Skin epidermis (tissue), 12 donors: Measurements from ENCODE around the gene SDSL.
A peak's percentile ranks its signal among the peaks of the same experiment; 100 is the strongest.

Source experiments
- H3K27ac ChIP-seq, 21 experiments: fragments of 200-600 bp; sonication (generic) in 11 of 21; one replicate each; pipeline ENCODE4 v1.5.0; 2020; ENCODE audit warnings: mild to moderate bottlenecking in 3 of 21, inconsistent platforms in 2 of 21, moderate library complexity in 2 of 21
- H3K4me3 ChIP-seq, 7 experiments: fragments of 200-600 bp; sonication (generic) in 2 of 7; one replicate each; pipeline ENCODE4 v1.5.0; 2020; ENCODE audit warnings: inconsistent platforms in 2 of 7, mild to moderate bottlenecking in 2 of 7, moderate library complexity in 1 of 7

Gene SDSL

DNA sequence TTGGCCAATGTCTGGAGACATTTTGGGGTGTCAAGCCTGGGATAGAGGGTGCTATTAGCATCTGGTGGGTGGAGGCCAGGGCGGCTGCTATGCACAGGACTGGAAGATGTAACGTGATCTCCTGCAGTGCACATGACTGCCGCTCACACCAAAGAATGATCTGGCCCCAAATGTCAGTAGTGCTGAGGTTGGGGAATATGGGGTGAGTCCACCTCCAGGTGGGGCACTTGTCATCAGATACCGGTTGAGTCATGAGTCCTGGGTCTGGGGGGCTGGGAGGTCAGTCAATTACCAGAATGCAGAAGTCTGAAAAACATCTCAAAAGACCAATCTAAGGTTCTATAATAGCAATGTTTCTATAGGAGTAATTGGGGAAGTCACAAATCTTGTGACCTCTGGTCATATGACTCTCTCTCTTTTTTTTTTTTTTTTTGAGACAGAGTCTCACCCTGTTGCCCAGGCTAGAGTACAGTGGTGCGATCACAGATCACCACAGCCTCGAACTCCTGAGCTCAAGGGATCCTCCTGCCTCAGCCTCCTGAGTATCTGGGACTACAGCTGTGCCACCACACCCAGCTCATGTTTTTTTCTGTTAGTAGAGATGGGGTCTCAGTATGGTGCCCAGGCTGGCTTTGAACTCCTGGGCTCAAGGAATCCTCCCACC, 6.0 kb upstream of the SDSL start:
- H3K4me3 ChIP-seq = no peak overlapping the region
- H3K27ac ChIP-seq = peak overlapping the region in 2 of 21 experiments; percentile 49 to 50

GRCh38 chr12:113418213-113418879, 3.8 kb upstream of the SDSL start:
- H3K27ac ChIP-seq = no peak overlapping the region

GRCh38 chr12:113420996-113421595, 1.1 kb upstream of the SDSL start:
- no peak overlapping the region for H3K4me3 ChIP-seq
- peak overlapping the region in 3 of 21 experiments; percentile 0 to 58 (median 50) for H3K27ac ChIP-seq

More at GRCh38 chr12:113418213-113418879, 3.8 kb upstream of the SDSL start:
- no peak overlapping the region for H3K4me3 ChIP-seq

DNA sequence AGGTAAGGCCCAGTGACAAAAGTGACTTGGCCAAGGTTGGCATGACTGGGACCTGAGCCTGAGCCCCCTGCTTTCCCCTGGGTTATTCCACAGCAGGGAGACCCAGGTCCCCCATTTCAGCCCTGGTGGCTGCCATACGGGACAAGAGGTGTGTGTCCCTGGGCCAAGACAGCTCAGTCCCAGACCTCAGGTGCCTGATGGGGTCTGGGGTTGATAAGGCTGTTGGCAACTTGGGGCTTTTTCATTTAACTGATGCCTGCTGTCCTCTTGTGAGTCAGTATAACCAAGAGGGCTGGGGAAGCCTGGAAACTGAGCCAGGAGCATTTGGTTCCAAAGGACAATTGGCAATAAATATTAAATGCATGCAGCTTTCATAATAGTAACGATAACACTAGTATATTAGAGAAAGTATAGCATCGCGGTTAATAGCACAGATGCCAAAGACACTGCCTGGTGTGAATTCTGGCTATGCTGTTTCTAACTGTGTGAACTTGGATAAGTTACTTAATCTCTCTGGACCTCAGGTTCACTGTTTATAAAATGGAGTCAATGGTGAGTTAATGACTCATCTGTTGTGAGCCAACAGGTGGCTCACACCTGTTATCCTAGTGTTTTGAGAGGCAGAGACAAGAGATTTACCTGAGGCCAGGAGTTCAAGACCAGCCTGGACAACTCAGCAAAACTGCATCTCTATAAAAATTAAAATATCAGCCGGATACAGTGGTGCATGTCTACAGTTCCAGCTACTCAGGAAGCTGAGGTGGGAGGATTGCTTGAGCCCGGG, 898 bp downstream of the SDSL start:
- Histone ChIP-seq H3K4me3 (peak overlapping the region; percentile 19 to 46 (median 36)), H3K27ac (peak overlapping the region in 19 of 21 experiments; percentile 4 to 87 (median 67))

DNA sequence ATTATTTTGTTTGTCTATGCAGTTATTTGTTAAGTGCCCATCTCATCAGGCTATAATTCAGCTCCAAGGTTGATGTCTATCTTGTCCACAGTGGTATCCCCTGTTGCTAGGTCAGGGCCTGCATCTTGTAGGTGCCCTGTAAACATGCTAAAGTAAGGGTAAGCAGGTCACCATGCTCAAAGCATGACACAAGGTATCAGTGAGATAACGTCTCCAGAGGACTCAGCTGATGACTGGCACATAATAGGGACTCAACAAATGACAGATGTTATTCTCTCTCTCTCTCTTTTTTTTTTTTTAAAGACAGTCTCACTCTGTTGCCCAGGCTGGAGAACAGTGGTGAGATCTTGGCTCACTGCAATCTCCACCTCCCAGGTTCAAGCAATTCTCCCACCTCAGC, 2.3 kb downstream of the SDSL start:
- H3K27ac ChIP-seq = no peak overlapping the region
- H3K4me3 ChIP-seq = no peak overlapping the region

DNA sequence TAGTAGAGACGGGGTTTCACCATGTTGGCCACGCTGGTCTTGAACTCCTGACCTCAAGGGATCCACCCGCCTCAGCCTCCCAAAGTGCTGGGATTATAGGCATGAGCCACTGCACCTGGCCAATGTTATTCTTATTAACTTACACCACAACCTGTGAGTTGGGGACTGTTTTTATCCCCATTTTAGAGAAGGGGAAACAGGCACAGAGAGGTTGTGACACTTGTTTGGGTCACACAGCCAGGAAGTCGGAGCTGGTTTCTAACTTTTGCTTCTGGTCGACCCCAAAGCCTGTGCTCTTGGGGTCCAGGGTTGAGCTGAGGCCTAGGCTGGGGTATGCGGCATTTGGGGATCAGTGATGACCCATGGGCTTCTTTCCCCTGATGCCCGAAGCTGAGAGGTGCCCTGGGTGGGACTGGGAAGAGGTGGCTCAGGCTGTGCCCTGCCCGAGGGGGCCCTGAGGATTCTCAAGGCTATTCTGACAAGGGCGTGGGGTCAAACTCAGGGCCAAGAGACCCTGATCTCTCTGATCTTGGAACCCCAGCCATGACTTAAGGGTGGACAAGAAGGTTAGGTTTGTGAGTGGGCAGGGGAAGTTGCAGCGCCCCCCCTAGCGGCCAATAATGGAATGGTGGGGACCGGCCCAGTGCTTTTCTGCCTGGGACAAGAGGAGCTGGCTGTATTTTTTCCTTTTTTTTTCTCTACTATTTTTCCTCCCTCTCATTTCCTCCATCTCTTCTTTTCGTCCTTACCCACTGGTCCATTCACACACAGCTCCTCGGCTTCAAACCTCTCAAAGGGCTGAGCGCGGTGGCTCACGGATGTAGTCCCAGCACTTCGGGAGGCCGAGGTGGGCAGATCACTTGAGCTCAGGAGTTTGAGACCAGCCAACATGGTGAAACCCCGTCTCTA, 3.0 kb downstream of the SDSL start:
- H3K4me3 ChIP-seq = no peak overlapping the region

DNA sequence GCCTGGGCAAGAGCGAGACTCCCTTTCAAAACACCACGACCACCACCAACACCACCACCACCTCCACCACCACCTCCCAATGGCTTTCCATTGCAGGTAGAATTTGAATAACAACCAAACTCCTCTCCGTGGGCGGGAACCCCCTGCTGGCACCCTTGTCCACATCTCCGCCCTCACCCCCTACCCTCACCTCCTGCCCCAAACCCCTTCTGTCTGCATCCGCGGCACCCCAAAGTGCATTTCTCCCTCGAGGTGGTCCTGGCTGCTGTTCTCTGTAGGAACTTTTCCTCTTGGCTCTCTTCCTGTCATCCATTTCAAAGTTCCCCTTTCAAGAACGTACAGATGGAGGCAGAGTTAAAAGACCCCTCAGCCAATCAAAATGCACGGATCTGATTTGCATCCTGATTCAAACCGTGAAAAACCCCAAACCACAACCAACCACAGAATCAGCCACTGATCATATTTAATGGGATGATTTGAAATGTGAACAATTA, 3.8 kb downstream of the SDSL start:
- Histone ChIP-seq H3K27ac (no peak overlapping the region), H3K4me3 (no peak overlapping the region)

More for the DNA sequence above, 3.0 kb downstream of the SDSL start:
- H3K27ac ChIP-seq = no peak overlapping the region

- Histone ChIP-seq H3K4me3 (no peak overlapping the region), H3K27ac (no peak overlapping the region)
Measured at GRCh38 chr12:113427882-113428281, 5.7 kb downstream of the SDSL start.

DNA sequence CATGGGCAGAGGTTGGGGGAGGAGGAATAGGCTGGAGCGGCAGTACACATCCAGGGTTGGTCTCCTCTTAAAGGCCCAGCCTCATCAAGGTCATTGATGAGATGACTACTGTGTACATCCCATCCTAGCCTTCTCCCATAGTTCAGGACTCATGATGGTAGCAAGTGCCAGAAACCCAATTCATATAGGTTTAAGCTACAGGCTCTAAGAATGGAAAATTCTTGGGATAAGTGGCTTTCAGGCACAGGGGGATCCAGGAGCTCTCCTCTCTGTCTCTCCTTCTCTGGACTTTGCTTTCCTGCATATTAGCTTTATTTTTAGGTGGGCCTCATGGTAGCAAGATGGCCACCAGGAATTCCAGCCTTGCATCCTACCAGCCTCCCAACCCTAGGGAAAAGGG, 6.3 kb downstream of the SDSL start:
- H3K4me3 ChIP-seq = no peak overlapping the region
- H3K27ac ChIP-seq = no peak overlapping the region

DNA sequence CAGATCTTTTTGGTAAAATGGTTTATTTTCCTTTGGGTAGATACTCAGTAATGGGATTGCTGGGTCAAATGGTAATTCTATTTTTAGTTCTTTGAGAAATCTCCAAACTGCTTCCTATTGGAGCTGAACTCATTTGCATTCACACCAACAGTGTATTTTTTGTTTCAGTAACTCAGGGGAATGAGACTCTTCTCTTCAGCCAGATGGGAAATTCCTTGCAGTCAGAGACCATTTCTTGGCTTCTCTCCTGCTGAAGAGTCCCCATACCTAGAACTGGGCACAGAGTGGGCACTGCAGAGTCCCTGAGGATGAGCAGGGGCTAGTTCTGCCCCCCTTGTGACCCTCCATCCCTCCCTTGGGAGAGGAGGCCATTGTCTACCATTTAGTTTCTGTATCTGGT, 10.8 kb downstream of the SDSL start:
- no peak overlapping the region for H3K27ac ChIP-seq
- H3K4me3 ChIP-seq = no peak overlapping the region

DNA sequence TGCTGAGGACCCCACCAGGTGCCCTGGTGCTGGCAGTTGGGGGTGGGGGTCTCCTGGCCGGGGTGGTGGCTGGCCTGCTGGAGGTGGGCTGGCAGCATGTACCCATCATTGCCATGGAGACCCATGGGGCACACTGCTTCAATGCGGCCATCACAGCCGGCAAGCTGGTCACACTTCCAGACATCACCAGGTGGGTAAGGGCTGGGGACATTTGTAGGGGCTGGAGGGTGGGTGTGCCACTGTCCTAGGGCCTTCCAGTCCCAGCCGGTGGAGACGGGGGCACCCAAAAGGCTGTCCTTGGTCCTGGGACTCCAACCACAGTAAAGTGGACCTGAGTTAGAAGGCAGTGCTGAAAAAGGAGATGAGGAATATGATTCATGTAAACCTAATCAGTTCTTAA, 13.2 kb downstream of the SDSL start:
- H3K27ac ChIP-seq = no peak overlapping the region
- no peak overlapping the region for H3K4me3 ChIP-seq

DNA sequence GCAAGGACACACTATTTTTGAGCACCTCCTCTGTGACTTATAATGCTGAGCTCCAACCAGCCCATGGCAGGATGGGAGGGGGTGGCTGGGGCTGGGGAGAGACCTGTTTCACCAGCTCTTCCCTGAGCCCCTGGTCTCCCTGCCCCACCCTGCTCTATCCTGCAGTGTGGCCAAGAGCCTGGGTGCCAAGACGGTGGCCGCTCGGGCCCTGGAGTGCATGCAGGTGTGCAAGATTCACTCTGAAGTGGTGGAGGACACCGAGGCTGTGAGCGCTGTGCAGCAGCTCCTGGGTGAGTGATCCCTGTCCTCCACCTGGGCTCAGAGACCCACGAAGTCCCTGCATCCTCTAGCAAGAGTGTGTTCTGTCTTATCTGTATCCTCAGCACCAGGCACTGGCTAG, 14.4 kb downstream of the SDSL start:
- Histone ChIP-seq H3K27ac (no peak overlapping the region), H3K4me3 (no peak overlapping the region)

GRCh38 chr12:113436993-113437728, 15.0 kb downstream of the SDSL start:
- no peak overlapping the region for H3K4me3 ChIP-seq
- H3K27ac ChIP-seq = no peak overlapping the region

DNA sequence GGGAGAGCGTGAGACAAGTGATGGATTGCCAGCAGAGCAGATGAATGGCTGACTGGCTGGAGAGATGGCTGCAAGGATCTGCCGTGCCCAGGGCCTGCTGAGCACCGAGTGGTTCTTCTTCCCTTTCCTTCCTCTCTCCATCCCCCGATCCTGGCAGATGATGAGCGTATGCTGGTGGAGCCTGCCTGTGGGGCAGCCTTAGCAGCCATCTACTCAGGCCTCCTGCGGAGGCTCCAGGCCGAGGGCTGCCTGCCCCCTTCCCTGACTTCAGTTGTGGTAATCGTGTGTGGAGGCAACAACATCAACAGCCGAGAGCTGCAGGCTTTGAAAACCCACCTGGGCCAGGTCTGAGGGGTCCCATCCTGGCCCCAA, 15.5 kb downstream of the SDSL start:
- Histone ChIP-seq H3K4me3 (no peak overlapping the region), H3K27ac (no peak overlapping the region)

GRCh38 chr12:113438523-113439300, 16.5 kb downstream of the SDSL start:
- Histone ChIP-seq H3K27ac (no peak overlapping the region), H3K4me3 (no peak overlapping the region)

DNA sequence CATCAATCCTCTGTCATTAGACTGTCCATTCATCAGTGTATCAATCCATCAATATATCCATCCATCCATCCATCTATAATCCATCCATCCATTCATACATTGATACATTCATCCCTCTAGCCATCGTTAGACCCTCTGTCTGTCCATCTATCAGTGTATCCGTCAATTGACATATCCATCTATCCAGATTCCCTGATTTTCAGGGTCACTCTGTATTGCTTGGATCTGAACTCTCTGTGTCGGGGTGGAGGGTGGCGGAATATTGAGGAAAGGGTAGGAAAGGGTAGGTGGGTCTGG, 17.1 kb downstream of the SDSL start:
- Histone ChIP-seq H3K27ac (no peak overlapping the region), H3K4me3 (no peak overlapping the region)

- Histone ChIP-seq H3K4me3 (no peak overlapping the region), H3K27ac (no peak overlapping the region)
Measured at GRCh38 chr12:113439606-113440030, 17.4 kb downstream of the SDSL start.

- H3K4me3 ChIP-seq = no peak overlapping the region
Measured at GRCh38 chr12:113440336-113440735, 18.2 kb downstream of the SDSL start.

More at GRCh38 chr12:113440336-113440735, 18.2 kb downstream of the SDSL start:
- no peak overlapping the region for H3K27ac ChIP-seq
